ENCODE data around the gene SZT2.

Gene SZT2

DNA sequence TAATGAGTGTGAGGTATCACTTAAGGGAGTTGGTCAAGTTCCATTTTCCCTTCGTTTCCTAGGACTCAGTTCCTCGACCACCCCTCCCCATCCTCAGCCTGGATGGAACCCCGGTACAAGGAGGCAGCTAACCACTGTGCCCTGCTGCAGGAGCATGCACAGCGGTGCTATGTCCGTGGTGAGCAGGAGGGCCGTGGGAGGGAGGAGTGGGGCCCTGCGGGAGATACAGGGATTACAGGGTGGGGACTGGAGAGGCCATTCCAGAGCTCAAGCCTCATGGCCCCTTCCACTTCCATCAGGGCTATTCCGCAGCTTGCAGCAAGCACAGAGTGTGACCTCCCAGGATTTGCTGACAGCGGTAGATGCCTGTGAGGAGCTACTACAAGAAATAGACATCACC, 38.2 kb downstream of the SZT2 start:
- DNase-seq (ENCODE audit: low read depth): no peak
- TF ChIP-seq, protein P1, sequence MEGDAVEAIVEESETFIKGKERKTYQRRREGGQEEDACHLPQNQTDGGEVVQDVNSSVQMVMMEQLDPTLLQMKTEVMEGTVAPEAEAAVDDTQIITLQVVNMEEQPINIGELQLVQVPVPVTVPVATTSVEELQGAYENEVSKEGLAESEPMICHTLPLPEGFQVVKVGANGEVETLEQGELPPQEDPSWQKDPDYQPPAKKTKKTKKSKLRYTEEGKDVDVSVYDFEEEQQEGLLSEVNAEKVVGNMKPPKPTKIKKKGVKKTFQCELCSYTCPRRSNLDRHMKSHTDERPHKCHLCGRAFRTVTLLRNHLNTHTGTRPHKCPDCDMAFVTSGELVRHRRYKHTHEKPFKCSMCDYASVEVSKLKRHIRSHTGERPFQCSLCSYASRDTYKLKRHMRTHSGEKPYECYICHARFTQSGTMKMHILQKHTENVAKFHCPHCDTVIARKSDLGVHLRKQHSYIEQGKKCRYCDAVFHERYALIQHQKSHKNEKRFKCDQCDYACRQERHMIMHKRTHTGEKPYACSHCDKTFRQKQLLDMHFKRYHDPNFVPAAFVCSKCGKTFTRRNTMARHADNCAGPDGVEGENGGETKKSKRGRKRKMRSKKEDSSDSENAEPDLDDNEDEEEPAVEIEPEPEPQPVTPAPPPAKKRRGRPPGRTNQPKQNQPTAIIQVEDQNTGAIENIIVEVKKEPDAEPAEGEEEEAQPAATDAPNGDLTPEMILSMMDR (IDR thresholded peaks at IDR 0.05; ENCODE audit: low read depth, low read length, missing control alignments): no peak
- H3K4me3 ChIP-seq (ENCODE audit: low read depth, low read length): no peak overlapping the region

DNA sequence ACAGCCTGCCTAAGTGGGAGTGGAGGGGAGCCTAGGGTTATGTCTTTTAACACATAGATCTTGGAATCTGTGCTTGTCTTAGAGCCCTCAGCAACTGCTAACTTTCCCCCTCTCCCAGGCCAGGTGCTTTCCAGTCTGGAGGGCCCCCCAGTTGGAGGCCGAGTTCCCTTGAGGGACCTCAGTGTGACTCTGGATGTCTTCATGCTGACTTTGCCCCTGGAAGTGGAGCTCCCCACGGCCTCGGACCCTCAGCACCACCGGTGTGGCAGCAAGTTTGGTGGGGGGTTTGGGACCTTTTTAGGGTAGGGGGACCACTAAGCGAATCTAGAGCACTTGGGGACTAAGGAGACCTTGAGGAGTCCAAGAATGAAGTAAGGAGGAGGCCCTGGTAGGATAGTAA, 41.1 kb downstream of the SZT2 start:
- TF ChIP-seq, protein P1 (IDR thresholded peaks at IDR 0.05; ENCODE audit: low read depth, low read length, missing control alignments): no peak
- no peak overlapping the region for H3K4me3 ChIP-seq (ENCODE audit: low read depth, low read length)
- no peak for DNase-seq (ENCODE audit: low read depth)

DNA sequence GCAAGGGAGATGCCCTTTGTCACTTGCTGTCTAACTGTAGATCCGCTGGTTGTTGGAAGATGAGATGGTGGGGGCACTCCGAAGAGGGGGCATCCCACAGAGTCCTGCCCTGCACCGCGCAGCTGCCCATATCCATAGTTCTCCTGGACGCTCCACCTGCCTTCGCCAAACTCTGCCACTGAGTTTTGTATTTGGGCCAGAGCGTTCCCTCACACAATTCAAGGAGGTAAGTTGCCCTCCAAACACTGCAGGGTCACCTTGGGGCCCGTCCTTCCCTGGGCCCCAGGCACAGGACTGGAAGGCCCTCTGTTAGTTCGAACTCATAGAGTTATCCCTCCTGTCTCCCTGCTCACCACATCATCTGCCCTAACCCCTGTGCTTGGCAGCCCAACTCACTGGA, 42.0 kb downstream of the SZT2 start:
- H3K4me3 ChIP-seq (ENCODE audit: low read depth, low read length): no peak overlapping the region
- TF ChIP-seq, protein P1 (IDR thresholded peaks at IDR 0.05; ENCODE audit: low read depth, low read length, missing control alignments): no peak
- DNase-seq (ENCODE audit: low read depth): no peak

DNA sequence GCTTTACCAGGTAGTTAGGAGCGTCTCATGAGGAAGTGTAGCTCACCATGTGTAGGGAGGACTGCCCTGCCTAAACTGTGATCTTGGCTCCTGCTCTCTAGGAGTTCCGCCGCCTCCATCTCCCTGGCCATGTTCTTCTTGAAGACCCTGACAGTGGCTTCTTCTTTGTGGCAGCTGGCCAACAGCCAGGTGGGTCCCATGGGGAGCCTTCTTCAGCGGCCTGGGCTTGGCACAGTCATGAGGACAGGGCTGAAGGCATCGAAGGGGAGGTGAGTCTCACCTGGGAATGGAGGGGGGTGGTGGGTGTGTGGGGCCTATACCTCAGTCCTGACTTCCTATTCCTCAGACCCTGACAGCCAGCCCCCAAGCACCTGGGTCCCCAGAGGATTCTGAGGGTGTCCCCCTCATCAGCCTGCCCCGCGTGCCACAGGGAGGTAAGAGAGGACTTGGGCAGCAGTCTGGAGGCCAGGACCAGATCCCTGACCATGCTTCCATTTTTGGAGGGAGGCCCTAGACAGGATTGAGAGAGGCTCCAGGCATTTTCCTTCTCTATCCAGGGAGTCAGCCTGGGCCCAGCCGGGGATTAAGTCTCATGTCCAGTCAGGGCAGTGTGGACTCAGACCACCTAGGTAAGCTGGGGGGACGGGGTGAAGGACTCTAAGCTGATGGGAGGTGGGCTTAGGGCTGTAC, 42.6 kb downstream of the SZT2 start:
- no peak overlapping the region for H3K4me3 ChIP-seq (ENCODE audit: low read depth, low read length)
- TF ChIP-seq, protein P1 (IDR thresholded peaks at IDR 0.05; ENCODE audit: low read depth, low read length, missing control alignments): no peak
- DNase-seq (ENCODE audit: low read depth): no peak

DNA sequence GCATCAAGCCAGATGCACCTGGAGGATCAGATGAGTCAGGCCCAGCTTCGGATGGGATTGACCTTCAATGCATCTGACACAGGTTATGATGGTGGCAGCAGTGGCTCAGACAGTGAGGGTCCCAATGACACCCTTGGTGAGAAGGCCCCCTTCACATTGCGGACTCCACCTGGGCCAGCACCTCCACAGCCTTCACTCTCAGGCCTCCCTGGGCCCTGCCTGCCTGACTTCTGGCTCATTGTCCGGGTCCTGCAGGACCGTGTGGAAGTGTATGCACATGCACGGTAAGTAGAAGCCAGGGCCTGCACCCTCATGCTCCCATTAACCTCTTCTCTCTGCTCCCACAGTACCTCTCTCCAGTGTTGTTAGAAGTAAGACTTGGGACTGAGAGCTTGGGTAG, 43.2 kb downstream of the SZT2 start:
- H3K4me3 ChIP-seq (ENCODE audit: low read depth, low read length): no peak overlapping the region
- DNase-seq (ENCODE audit: low read depth): no peak
- TF ChIP-seq, protein P1 (IDR thresholded peaks at IDR 0.05; ENCODE audit: low read depth, low read length, missing control alignments): no peak

DNA sequence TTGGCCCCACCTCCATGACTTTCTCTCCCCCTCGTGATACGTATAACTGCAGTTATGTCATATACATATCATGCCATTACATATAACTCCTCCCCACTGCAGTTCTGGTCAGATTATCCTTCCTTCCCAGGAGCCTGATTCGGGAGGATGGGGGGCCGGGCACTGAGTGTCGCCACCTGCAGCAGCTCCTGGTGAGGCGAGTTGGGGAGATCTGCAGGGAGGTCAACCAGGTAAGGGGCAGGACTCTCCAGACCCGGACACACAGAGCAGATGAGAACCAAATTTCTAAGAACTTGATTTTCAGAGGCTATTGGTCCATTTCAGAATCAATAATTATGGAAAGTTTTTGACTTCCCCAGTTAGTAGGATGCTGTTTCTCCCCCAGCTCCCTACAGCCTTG, 44.6 kb downstream of the SZT2 start:
- TF ChIP-seq, protein P1 (IDR thresholded peaks at IDR 0.05; ENCODE audit: low read depth, low read length, missing control alignments): no peak

More for the DNA sequence above, 44.6 kb downstream of the SZT2 start:
- no peak for DNase-seq (ENCODE audit: low read depth)
- H3K4me3 ChIP-seq (ENCODE audit: low read depth, low read length): no peak overlapping the region

All from GM12864 (cell line).